Upper lobe of left lung (tissue), 4 donors: ENCODE data around the gene BRINP2.

Experiments
- POLR2A ChIP-seq, 4 donors: fragments of 450-650 bp; IDR thresholded peaks; one replicate each; pipeline ENCODE4 v1.5.1; 2016 to 2017; ENCODE audit warnings: antibody characterized with exemption in 4 of 4, mild to moderate bottlenecking in 2 of 4
- POLR2AphosphoS5 ChIP-seq, 2 donors: sonication (generic); formaldehyde crosslinking; IDR thresholded peaks; one replicate each; pipeline ENCODE4 v1.5.1; 2017; ENCODE audit warnings: antibody characterized with exemption in 2 of 2
- TF ChIP-seq, protein P1 (sequence below), 6 experiments: fragments of 450-650 bp in 4 of 6; fragments of 200-600 bp in 2 of 6; sonication (generic) in 2 of 6; IDR thresholded peaks; one replicate each; pipeline ENCODE4 v1.5.1; 2016 to 2019; ENCODE audit warnings: antibody characterized with exemption in 6 of 6

DNA sequence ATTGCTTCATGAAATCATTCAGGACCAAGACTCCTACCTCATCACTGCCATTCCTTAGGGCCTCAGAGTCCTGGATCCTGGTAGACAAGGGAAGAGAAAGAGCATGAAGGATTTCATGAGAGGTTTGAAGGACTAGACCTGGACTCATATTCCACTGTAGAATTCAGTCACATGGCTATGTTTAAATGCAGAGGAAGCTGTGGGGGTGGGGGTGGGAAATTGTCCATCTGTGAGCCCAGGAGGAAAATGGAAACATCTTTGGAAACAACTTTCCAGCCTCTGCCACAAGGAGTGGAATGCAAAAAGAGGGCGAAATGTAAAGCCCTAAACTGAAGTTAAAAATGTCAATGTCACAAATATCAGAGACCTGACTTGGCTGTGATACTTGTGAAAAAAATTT is 73.0 kb downstream of the BRINP2 start:
- TF ChIP-seq POLR2AphosphoS5 (IDR thresholded peaks at IDR 0.05), result no peak
- TF ChIP-seq, protein P1, sequence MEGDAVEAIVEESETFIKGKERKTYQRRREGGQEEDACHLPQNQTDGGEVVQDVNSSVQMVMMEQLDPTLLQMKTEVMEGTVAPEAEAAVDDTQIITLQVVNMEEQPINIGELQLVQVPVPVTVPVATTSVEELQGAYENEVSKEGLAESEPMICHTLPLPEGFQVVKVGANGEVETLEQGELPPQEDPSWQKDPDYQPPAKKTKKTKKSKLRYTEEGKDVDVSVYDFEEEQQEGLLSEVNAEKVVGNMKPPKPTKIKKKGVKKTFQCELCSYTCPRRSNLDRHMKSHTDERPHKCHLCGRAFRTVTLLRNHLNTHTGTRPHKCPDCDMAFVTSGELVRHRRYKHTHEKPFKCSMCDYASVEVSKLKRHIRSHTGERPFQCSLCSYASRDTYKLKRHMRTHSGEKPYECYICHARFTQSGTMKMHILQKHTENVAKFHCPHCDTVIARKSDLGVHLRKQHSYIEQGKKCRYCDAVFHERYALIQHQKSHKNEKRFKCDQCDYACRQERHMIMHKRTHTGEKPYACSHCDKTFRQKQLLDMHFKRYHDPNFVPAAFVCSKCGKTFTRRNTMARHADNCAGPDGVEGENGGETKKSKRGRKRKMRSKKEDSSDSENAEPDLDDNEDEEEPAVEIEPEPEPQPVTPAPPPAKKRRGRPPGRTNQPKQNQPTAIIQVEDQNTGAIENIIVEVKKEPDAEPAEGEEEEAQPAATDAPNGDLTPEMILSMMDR (IDR thresholded peaks at IDR 0.05), result no peak
- TF ChIP-seq POLR2A (IDR thresholded peaks at IDR 0.05), result no peak
